ENCODE data around the gene CREM.

- TF ChIP-seq CTCF (IDR thresholded peaks at IDR 0.05; ENCODE audit: low read depth, low read length) (no peak), POLR2A (IDR thresholded peaks at IDR 0.05; ENCODE audit: extremely low read depth, insufficient read length) (no peak), MYC (IDR thresholded peaks at IDR 0.05; ENCODE audit: low read depth, low read length) (no peak)
Observed at GRCh38 chr10:35216303-35216905, 89.8 kb downstream of the CREM start.

Measured in NB4 (cell line).